IMR-90 (cell line): ENCODE measurements around the gene PMIS2. TPM values are rescaled to one million over a fixed set of nuclear protein-coding genes. Genes with fewer than 3 reads are reported as not detected.

ENCODE experiments used
- ATAC-seq: fragments of 200-7000 bp; cut with Tn5 transposase; 2 replicates; pipeline ENCODE4 v1.9.1; 2020; ENCODE audit warnings: low read depth, mild to moderate bottlenecking, moderate library complexity
- BruUV-seq: library from RNA; stranded (reverse); fragments of 400-500 nt; replicated peaks from 2 replicates; lab custom pipeline; 2021; lab: Mats Ljungman, UMichigan
- CTCF ChIA-PET: fragments of 300-600 bp; formaldehyde crosslinking; extraction: SDS; loops from one replicate; lab custom pipeline; 2021; ENCODE audit warnings: antibody characterized with exemption; lab: Yijun Ruan, JAX
- POLR2A ChIA-PET: fragments of 300-600 bp; sonication (Branson Sonifier 250); formaldehyde crosslinking; loops from one replicate; lab custom pipeline; 2022; ENCODE audit warnings: antibody characterized with exemption; ENCODE audit not compliant: unreplicated experiment; lab: Charles Lee
- DNase-seq: peaks from one replicate; pipeline ENCODE4 v3.0.0; 2013
- H2AFZ ChIP-seq: replicated peaks from 2 replicates; pipeline ENCODE3; 2013; ENCODE audit warnings: low read length, mild to moderate bottlenecking; ENCODE audit not compliant: poor library complexity
- H2AK5ac ChIP-seq: 2 replicates; pipeline ENCODE4 v1.6.1; 2013; ENCODE audit warnings: low read depth, low read length, inconsistent platforms
- H2AK9ac ChIP-seq: replicated peaks from 2 replicates; pipeline ENCODE3; 2013; ENCODE audit warnings: mild to moderate bottlenecking, low read depth, low read length, moderate library complexity; ENCODE audit not compliant: poor library complexity
- H2BK120ac ChIP-seq: 2 replicates; pipeline ENCODE4 v1.6.1; 2013; ENCODE audit warnings: low read depth, low read length, inconsistent platforms
- H2BK15ac ChIP-seq: 3 replicates; pipeline ENCODE4 v1.6.1; 2013; ENCODE audit warnings: low read depth, low read length, inconsistent platforms
- H2BK20ac ChIP-seq: 2 replicates; pipeline ENCODE4 v1.6.1; 2013; ENCODE audit warnings: low read depth, mild to moderate bottlenecking, inconsistent platforms, low read length, moderate library complexity
- H2BK5ac ChIP-seq: 2 replicates; pipeline ENCODE4 v1.6.1; 2013; ENCODE audit warnings: mild to moderate bottlenecking, low read depth, low read length, inconsistent platforms; ENCODE audit not compliant: poor library complexity, severe bottlenecking
- H3K14ac ChIP-seq: replicated peaks from 2 replicates; pipeline ENCODE4 v1.6.1; 2013; ENCODE audit warnings: low read depth, low read length, inconsistent platforms
- H3K18ac ChIP-seq: 2 replicates; pipeline ENCODE4 v1.6.1; 2013; ENCODE audit warnings: low read depth, low read length, control low read depth
- H3K23ac ChIP-seq: 2 replicates; pipeline ENCODE4 v1.6.1; 2013; ENCODE audit warnings: low read depth, low read length, inconsistent platforms
- H3K27ac ChIP-seq: 2 replicates; pipeline ENCODE4 v1.5.1; 2013; ENCODE audit warnings: mild to moderate bottlenecking, control low read depth, low read length; ENCODE audit not compliant: insufficient read depth
- H3K27me3 ChIP-seq: 2 replicates; pipeline ENCODE4 v1.6.1; 2013; ENCODE audit warnings: low read length; ENCODE audit not compliant: control insufficient read depth, insufficient read depth
- H3K36me3 ChIP-seq: 2 replicates; pipeline ENCODE4 v1.6.1; 2013; ENCODE audit warnings: low read length, mixed read lengths; ENCODE audit not compliant: control insufficient read depth, insufficient read depth
- H3K4ac ChIP-seq: 2 replicates; pipeline ENCODE4 v1.6.1; 2013; ENCODE audit warnings: low read depth, low read length, inconsistent platforms
- H3K4me1 ChIP-seq: 2 replicates; pipeline ENCODE4 v1.6.1; 2013; ENCODE audit warnings: low read length, mixed read lengths; ENCODE audit not compliant: control insufficient read depth, insufficient read depth
- H3K4me2 ChIP-seq: 2 replicates; pipeline ENCODE4 v1.6.1; 2013; ENCODE audit warnings: low read depth, mild to moderate bottlenecking, control low read depth, low read length, moderate library complexity
- H3K4me3 ChIP-seq: 2 replicates; pipeline ENCODE4 v1.5.1; 2013; ENCODE audit warnings: low read depth, mild to moderate bottlenecking, control low read depth, low read length, moderate library complexity; ENCODE audit not compliant: insufficient read depth
- H3K56ac ChIP-seq: 2 replicates; pipeline ENCODE4 v1.6.1; 2013; ENCODE audit warnings: low read length, inconsistent platforms; ENCODE audit not compliant: insufficient read depth; ENCODE audit errors: extremely low read depth
- H3K79me1 ChIP-seq, 2 experiments: 2 replicates each; pipeline ENCODE4 v1.6.1; 2013; ENCODE audit warnings: low read length in 2 of 2, inconsistent platforms in 1 of 2, low read depth in 1 of 2
- H3K9ac ChIP-seq: 2 replicates; pipeline ENCODE4 v1.6.1; 2013; ENCODE audit warnings: low read depth, low read length, control low read depth
- H3K9me1 ChIP-seq: 2 replicates; pipeline ENCODE4 v1.6.1; 2013; ENCODE audit warnings: low read length, inconsistent platforms; ENCODE audit not compliant: insufficient read depth
- H3K9me3 ChIP-seq: 2 replicates; pipeline ENCODE4 v1.6.1; 2013; ENCODE audit warnings: low read length; ENCODE audit not compliant: control insufficient read depth, insufficient read depth
- H4K20me1 ChIP-seq: 2 replicates; pipeline ENCODE4 v1.6.1; 2013; ENCODE audit warnings: low read length, inconsistent platforms; ENCODE audit not compliant: insufficient read depth
- H4K5ac ChIP-seq: 2 replicates; pipeline ENCODE4 v1.6.1; 2013; ENCODE audit warnings: mild to moderate bottlenecking, low read depth, low read length, control low read depth
- H4K8ac ChIP-seq, 2 experiments: 2 replicates each; pipeline ENCODE4 v1.6.1; 2013; ENCODE audit warnings: low read depth in 2 of 2, low read length in 2 of 2, control low read depth in 1 of 2, inconsistent platforms in 1 of 2
- H4K91ac ChIP-seq: 2 replicates; pipeline ENCODE4 v1.6.1; 2013; ENCODE audit warnings: low read depth, low read length, inconsistent platforms; ENCODE audit not compliant: insufficient read depth
- BHLHE40 ChIP-seq: fragments of 150-350 bp; IDR thresholded peaks from 2 replicates; pipeline ENCODE4 v1.6.1; 2016; ENCODE audit warnings: mild to moderate bottlenecking, low read depth, low read length
- CEBPB ChIP-seq: IDR thresholded peaks from 2 replicates; pipeline ENCODE4 v1.6.1; 2012; ENCODE audit warnings: low read depth, low read length, improper control_type of control experiment
- CHD1 ChIP-seq: IDR thresholded peaks from 2 replicates; pipeline ENCODE4 v1.6.1; 2012; ENCODE audit warnings: low read depth, low read length, improper control_type of control experiment
- CTCF ChIP-seq: conservative IDR thresholded peaks from 2 replicates; pipeline ENCODE4 v1.5.1; 2012; ENCODE audit warnings: mild to moderate bottlenecking, low read depth, low read length, improper control_type of control experiment
- ELK1 ChIP-seq: fragments of 150-350 bp; IDR thresholded peaks from 2 replicates; pipeline ENCODE4 v1.6.1; 2016; ENCODE audit warnings: low read depth, mild to moderate bottlenecking, low read length, moderate library complexity, borderline replicate concordance
- FOS ChIP-seq: fragments of 150-350 bp; IDR thresholded peaks from 2 replicates; pipeline ENCODE4 v1.6.1; 2016; ENCODE audit warnings: low read depth, low read length
- MAFK ChIP-seq: IDR thresholded peaks from 2 replicates; pipeline ENCODE4 v1.6.1; 2012; ENCODE audit warnings: low read depth, low read length, improper control_type of control experiment
- MAZ ChIP-seq: IDR thresholded peaks from 2 replicates; pipeline ENCODE4 v1.6.1; 2012; ENCODE audit warnings: low read depth, mild to moderate bottlenecking, low read length, improper control_type of control experiment, moderate library complexity, borderline replicate concordance
- MXI1 ChIP-seq: IDR thresholded peaks from 2 replicates; pipeline ENCODE4 v1.6.1; 2012; ENCODE audit warnings: low read depth, mild to moderate bottlenecking, low read length, moderate library complexity, borderline replicate concordance
- NFE2L2 ChIP-seq: fragments of 150-350 bp; IDR thresholded peaks from 2 replicates; pipeline ENCODE4 v1.6.1; 2016; ENCODE audit warnings: low read depth, mild to moderate bottlenecking, low read length
- POLR2A ChIP-seq: IDR thresholded peaks from 2 replicates; pipeline ENCODE4 v1.6.1; 2012; ENCODE audit warnings: mild to moderate bottlenecking, low read depth, low read length
- RAD21 ChIP-seq: IDR thresholded peaks from 2 replicates; pipeline ENCODE4 v1.6.1; 2012; ENCODE audit warnings: low read length, improper control_type of control experiment
- RCOR1 ChIP-seq: IDR thresholded peaks from 2 replicates; pipeline ENCODE4 v1.6.1; 2012; ENCODE audit warnings: mild to moderate bottlenecking, low read length, improper control_type of control experiment; ENCODE audit not compliant: insufficient replicate concordance
- RFX5 ChIP-seq: IDR thresholded peaks from 2 replicates; pipeline ENCODE4 v1.8.0; 2012; ENCODE audit warnings: low read depth, mild to moderate bottlenecking, low read length, moderate library complexity
- SMC3 ChIP-seq: fragments of 150-350 bp; IDR thresholded peaks from 2 replicates; pipeline ENCODE4 v1.6.1; 2016; ENCODE audit warnings: low read depth, mild to moderate bottlenecking, antibody characterized with exemption, low read length, moderate library complexity
- USF2 ChIP-seq: fragments of 150-350 bp; IDR thresholded peaks from 2 replicates; pipeline ENCODE4 v1.6.1; 2017; ENCODE audit warnings: mild to moderate bottlenecking, antibody characterized with exemption, low read length, low read depth
- WGBS, 2 experiments: methylation state at CpG; one replicate each; pipeline versions ENCODE4 v1.1.5 to v1.1.7; 2013; ENCODE audit warnings: missing lambda C conversion rate in 2 of 2; ENCODE audit not compliant: insufficient read length in 1 of 2; ENCODE audit errors: extremely low coverage in 2 of 2; 5-methylcytosine and 5-hydroxymethylcytosine counted together
- dilution Hi-C: fragments of 300-500 bp; cut with HindIII; formaldehyde crosslinking; loops from one replicate; pipeline ENCODE4 v1.14.3; 2018; ENCODE audit warnings: low sequenced_read_pairs; ENCODE audit not compliant: unreplicated experiment
- in situ Hi-C: fragments of 300-500 bp; cut with MboI; formaldehyde crosslinking; loops from 3 replicates; pipeline ENCODE4 v1.14.3; 2019; ENCODE audit warnings: low sequenced_read_pairs, inconsistent platforms, mixed read lengths
- intact Hi-C: fragments of 100-400 bp; cut with micrococcal nuclease; formaldehyde crosslinking; loops from 2 replicates; pipeline ENCODE4 v1.10.0; 2022
- polyA plus RNA-seq, 3 experiments: library from polyadenylated mRNA; depleted of rRNA; stranded (reverse); fragments of >200 nt; gene quantifications; 2 replicates each; pipeline ENCODE4 v1.2.3, GENCODE V29; 2012; ENCODE audit warnings: low replicate concordance in 1 of 3
- total RNA-seq: library from RNA; depleted of rRNA; stranded (reverse); fragments of >200 nt; gene quantifications from 2 replicates; pipeline ENCODE4 v1.2.3, GENCODE V29; 2012

PMIS2 gene
- total and polyA plus RNA-seq, 2 of the 4 experiments (the other 2 are of a cell fraction), result not detected

- H3K79me1 ChIP-seq, result no peaks in the 10 kb centered on the region
- H2BK5ac ChIP-seq, result no peak overlapping the region
- no peak overlapping the region for H3K18ac ChIP-seq
- no peak overlapping the region for H2BK20ac ChIP-seq
- no peaks in the 10 kb centered on the region for H3K27me3 ChIP-seq
- no peaks in the 10 kb centered on the region for H3K4me1 ChIP-seq
- H3K4me3 ChIP-seq, result no peak overlapping the region
- H3K36me3 ChIP-seq, result no peaks in the 10 kb centered on the region
- no peaks in the 10 kb centered on the region for H3K9me1 ChIP-seq
- no peak overlapping the region for H3K23ac ChIP-seq
- in situ Hi-C loops (loop anchor here (25.0 kb wide), 1 partner anchor 241 kb away; the partner anchor contains the start of genes CD22 and FFAR1), dilution Hi-C loops (no loop called here), intact Hi-C loops (no loop called here)
- no peak overlapping the region for H2BK15ac ChIP-seq
- no CpG with 5 or more reads among the region's 1 CpG for WGBS, 2 experiments
- H2AFZ ChIP-seq, result no peak overlapping the region
- H3K14ac ChIP-seq, result no peak overlapping the region
- H4K5ac ChIP-seq, result no peak overlapping the region
- no peak overlapping the region for H2AK5ac ChIP-seq
- H3K9me3 ChIP-seq, result peaks cover 15% of the 10 kb centered on the region
- no peak overlapping the region for H4K91ac ChIP-seq
- no peak overlapping the region for H4K8ac ChIP-seq
- no peak overlapping the region for H2AK9ac ChIP-seq
- DNase-seq (no peak), ATAC-seq (no peak)
- no peak overlapping the region for H3K4me2 ChIP-seq
- no peak overlapping the region for H3K4ac ChIP-seq
- POLR2A ChIA-PET, result no interaction called here
- H4K20me1 ChIP-seq, result no peaks in the 10 kb centered on the region
- H3K27ac ChIP-seq, result no peak overlapping the region
- no TSS peak for BruUV-seq
- H3K56ac ChIP-seq, result no peak overlapping the region
- TF ChIP-seq MXI1 (no peak), POLR2A (no peak), RFX5 (no peak), FOS (no peak), ELK1 (no peak), CHD1 (no peak), MAZ (no peak), MAFK (no peak), RAD21 (no peak), SMC3 (no peak), RCOR1 (no peak), CEBPB (no peak), USF2 (no peak), BHLHE40 (no peak), NFE2L2 (no peak), CTCF (no peak)
- H2BK120ac ChIP-seq, result no peak overlapping the region
- no peak overlapping the region for H3K9ac ChIP-seq
- CTCF ChIA-PET, result no interaction called here
These were observed 8.1 kb upstream of the PMIS2 start for GRCh38 chr19:35577918-35578317.
